HCT116 (cell line): Measurements from ENCODE around the gene LINC00305. TPM values are rescaled to one million over a fixed set of nuclear protein-coding genes. Genes with fewer than 3 reads are reported as not detected.

Experiments used
- ATAC-seq: fragments of 200-7000 bp; cut with Tn5 transposase; 2 replicates; pipeline ENCODE4 v1.9.1; 2020; ENCODE audit warnings: mild to moderate bottlenecking, moderate library complexity
- BruUV-seq: library from RNA; stranded (reverse); fragments of 400-500 nt; replicated peaks from 2 replicates; lab custom pipeline; 2021; lab: Mats Ljungman, UMichigan
- CTCF ChIA-PET: fragments of 300-600 bp; sonication (Branson Sonifier 250); formaldehyde crosslinking; loops from one replicate; lab custom pipeline; 2021; ENCODE audit warnings: antibody characterized with exemption; lab: Charles Lee
- POLR2A ChIA-PET: fragments of 300-600, 350-600 bp; sonication (Branson Sonifier 250); formaldehyde crosslinking; loops from one replicate; lab custom pipeline; 2021; ENCODE audit warnings: antibody characterized with exemption; lab: Charles Lee
- RAD21 ChIA-PET, 2 experiments: fragments of 300-600 bp; sonication (Branson Sonifier 250); formaldehyde crosslinking; loops; one replicate each; lab custom pipeline; 2023; ENCODE audit warnings: low total read pairs in 2 of 2; ENCODE audit not compliant: uncharacterized antibody in 2 of 2, unreplicated experiment in 2 of 2, low non-redundant PET in 1 of 2; lab: Charles Lee
- DNase-seq: peaks from one replicate; pipeline ENCODE4 v3.0.0-alpha.2; 2010; ENCODE audit warnings: low read depth, low spot score
- H2AFZ ChIP-seq: fragments of 200-600 bp; shearing (Covaris generic), sonication (generic); 2 replicates; pipeline ENCODE4 v1.6.1; 2017; ENCODE audit warnings: low read depth, mixed run types, mixed read lengths, antibody characterized with exemption, low read length; ENCODE audit not compliant: poor library complexity, severe bottlenecking
- H3K27ac ChIP-seq: 2 replicates; pipeline ENCODE4 v1.5.1; 2012; ENCODE audit warnings: low read depth, low read length
- H3K27me3 ChIP-seq: fragments of 200-600 bp; sonication (generic); 2 replicates; pipeline ENCODE4 v1.6.1; 2016; ENCODE audit warnings: mixed run types, low read length, mixed read lengths; ENCODE audit not compliant: insufficient read depth
- H3K36me3 ChIP-seq, 2 experiments: fragments of 200-500 bp in 1 of 2; fragments of 200-600 bp in 1 of 2; sonication (Bioruptor generic) in 1 of 2; sonication (generic) in 1 of 2; 2 replicates each; pipeline versions ENCODE4 v1.5.1 to v1.6.1; 2014 to 2016; ENCODE audit warnings: low read length in 2 of 2, inconsistent platforms in 1 of 2, mixed read lengths in 1 of 2, mixed run types in 1 of 2; ENCODE audit not compliant: insufficient read depth in 2 of 2, control insufficient read depth in 1 of 2
- H3K4me1 ChIP-seq, 2 experiments: fragments of 200-600 bp in 1 of 2; sonication (generic) in 1 of 2; 2 replicates each; pipeline versions ENCODE4 v1.5.1 to v1.6.1; 2012 to 2017; ENCODE audit warnings: low read length in 2 of 2, inconsistent platforms in 1 of 2, mild to moderate bottlenecking in 1 of 2, mixed read lengths in 1 of 2, mixed run types in 1 of 2, moderate library complexity in 1 of 2; ENCODE audit not compliant: insufficient read depth in 2 of 2, control insufficient read depth in 1 of 2
- H3K4me2 ChIP-seq: fragments of 200-600 bp; sonication (generic); 2 replicates; pipeline ENCODE4 v1.6.1; 2017; ENCODE audit warnings: mixed run types, low read length, mixed read lengths
- H3K4me3 ChIP-seq, 2 experiments: fragments of 200-600 bp in 1 of 2; sonication (generic) in 1 of 2; replicated peaks in 1 of 2; 2 replicates each; pipeline ENCODE4 v1.5.1; 2011 to 2016; ENCODE audit warnings: low read length in 2 of 2, control low read depth in 1 of 2, low read depth in 1 of 2, mild to moderate bottlenecking in 1 of 2, mixed read lengths in 1 of 2, mixed run types in 1 of 2
- H3K79me2 ChIP-seq: fragments of 200-600 bp; sonication (generic); 2 replicates; pipeline ENCODE4 v1.6.1; 2017; ENCODE audit warnings: mild to moderate bottlenecking, mixed run types, low read length, moderate library complexity, mixed read lengths; ENCODE audit not compliant: insufficient read depth
- H3K9ac ChIP-seq: fragments of 200-600 bp; sonication (generic); 2 replicates; pipeline ENCODE4 v1.6.1; 2016; ENCODE audit warnings: low read length, mixed read lengths
- H3K9me2 ChIP-seq: fragments of 200-600 bp; sonication (generic), shearing (Covaris generic); 2 replicates; pipeline ENCODE4 v1.6.1; 2017; ENCODE audit warnings: mixed run types, mild to moderate bottlenecking, moderate library complexity; ENCODE audit not compliant: insufficient read depth
- H3K9me3 ChIP-seq, 2 experiments: fragments of 200-500 bp in 1 of 2; fragments of 200-600 bp in 1 of 2; sonication (Bioruptor generic) in 1 of 2; sonication (generic) in 1 of 2; 2 replicates each; pipeline ENCODE4 v1.6.1; 2014 to 2017; ENCODE audit warnings: low read length in 2 of 2, mixed read lengths in 2 of 2, inconsistent platforms in 1 of 2, low read depth in 1 of 2, mild to moderate bottlenecking in 1 of 2, mixed run types in 1 of 2, moderate library complexity in 1 of 2; ENCODE audit not compliant: control insufficient read depth in 1 of 2, insufficient read depth in 1 of 2
- H4K20me1 ChIP-seq: fragments of 200-600 bp; sonication (generic), shearing (Covaris generic); 2 replicates; pipeline ENCODE4 v1.6.1; 2017; ENCODE audit warnings: mixed run types, mild to moderate bottlenecking, moderate library complexity; ENCODE audit not compliant: insufficient read depth
- ATF3 ChIP-seq: IDR thresholded peaks from 2 replicates; pipeline ENCODE4 v1.6.1; 2012
- CBX3 ChIP-seq: IDR thresholded peaks from 2 replicates; pipeline ENCODE4 v1.6.1; 2012; ENCODE audit warnings: low read depth
- CTCF ChIP-seq, 3 experiments: fragments of 200-600 bp in 1 of 3; sonication (generic) in 1 of 3; IDR thresholded peaks in 2 of 3; conservative IDR thresholded peaks in 1 of 3; 2 replicates each; pipeline ENCODE4 v1.5.1; 2012 to 2017; ENCODE audit warnings: low read depth in 2 of 3, low read length in 2 of 3, antibody characterized with exemption in 1 of 3, borderline replicate concordance in 1 of 3, control low read depth in 1 of 3, mild to moderate bottlenecking in 1 of 3, mixed read lengths in 1 of 3, mixed run types in 1 of 3, moderate library complexity in 1 of 3; ENCODE audit not compliant: insufficient read depth in 1 of 3
- EGR1 ChIP-seq: IDR thresholded peaks from 2 replicates; pipeline ENCODE4 v1.6.1; 2012; ENCODE audit warnings: low read depth
- ELF1 ChIP-seq: IDR thresholded peaks from 2 replicates; pipeline ENCODE4 v1.6.1; 2012; ENCODE audit warnings: low read depth, borderline replicate concordance
- EZH2 ChIP-seq: fragments of 200-600 bp; sonication (generic); IDR thresholded peaks from 2 replicates; pipeline ENCODE4 v1.6.1; 2017; ENCODE audit warnings: antibody characterized with exemption, mixed run types
- FOSL1 ChIP-seq: IDR thresholded peaks from 2 replicates; pipeline ENCODE4 v1.6.1; 2012; ENCODE audit warnings: low read depth
- JUND ChIP-seq: IDR thresholded peaks from 2 replicates; pipeline ENCODE4 v1.6.1; 2012
- MAX ChIP-seq: IDR thresholded peaks from 2 replicates; pipeline ENCODE4 v1.6.1; 2012
- POLR2AphosphoS5 ChIP-seq: IDR thresholded peaks from 2 replicates; pipeline ENCODE4 v1.6.1; 2011; ENCODE audit warnings: mild to moderate bottlenecking, low read depth, low read length, moderate library complexity
- RAD21 ChIP-seq: IDR thresholded peaks from 2 replicates; pipeline ENCODE4 v1.6.1; 2012; ENCODE audit warnings: low read depth, mild to moderate bottlenecking
- SIN3A ChIP-seq: IDR thresholded peaks from 2 replicates; pipeline ENCODE4 v1.6.1; 2012; ENCODE audit warnings: low read depth
- SP1 ChIP-seq: IDR thresholded peaks from 2 replicates; pipeline ENCODE4 v1.6.1; 2012; ENCODE audit warnings: low read depth
- SRF ChIP-seq: IDR thresholded peaks from 2 replicates; pipeline ENCODE4 v1.6.1; 2012; ENCODE audit warnings: low read depth
- TCF7L2 ChIP-seq: IDR thresholded peaks from 2 replicates; pipeline ENCODE4 v1.7.0; 2011; ENCODE audit warnings: borderline replicate concordance, inconsistent platforms; ENCODE audit not compliant: insufficient read depth, insufficient read length; ENCODE audit errors: extremely low read depth
- YY1 ChIP-seq: IDR thresholded peaks from 2 replicates; pipeline ENCODE4 v1.6.1; 2011; ENCODE audit warnings: low read length, low read depth, moderate library complexity, mild to moderate bottlenecking; ENCODE audit not compliant: insufficient replicate concordance; ENCODE audit errors: extremely low read depth
- ZBTB33 ChIP-seq: IDR thresholded peaks from 2 replicates; pipeline ENCODE4 v1.6.1; 2011; ENCODE audit warnings: mild to moderate bottlenecking, low read length, moderate library complexity; ENCODE audit not compliant: insufficient replicate concordance; ENCODE audit errors: extremely low read depth
- ZNF274 ChIP-seq: fragments of 200-500 bp; sonication (Bioruptor generic); IDR thresholded peaks from 2 replicates; pipeline ENCODE4 v1.6.1; 2014; ENCODE audit warnings: mild to moderate bottlenecking, low read depth, low read length, inconsistent platforms
- intact Hi-C: fragments of 100-400 bp; cut with micrococcal nuclease; formaldehyde crosslinking; loops from 2 replicates; pipeline ENCODE4 v1.10.0; 2022
- total RNA-seq: library from RNA; stranded (reverse); gene quantifications from one replicate; pipeline ENCODE4 v1.2.1, GENCODE V29; 2021; ENCODE audit not compliant: unreplicated experiment

LINC00305 gene
- total RNA-seq, 1 experiment from 2014 or later = not detected

DNA sequence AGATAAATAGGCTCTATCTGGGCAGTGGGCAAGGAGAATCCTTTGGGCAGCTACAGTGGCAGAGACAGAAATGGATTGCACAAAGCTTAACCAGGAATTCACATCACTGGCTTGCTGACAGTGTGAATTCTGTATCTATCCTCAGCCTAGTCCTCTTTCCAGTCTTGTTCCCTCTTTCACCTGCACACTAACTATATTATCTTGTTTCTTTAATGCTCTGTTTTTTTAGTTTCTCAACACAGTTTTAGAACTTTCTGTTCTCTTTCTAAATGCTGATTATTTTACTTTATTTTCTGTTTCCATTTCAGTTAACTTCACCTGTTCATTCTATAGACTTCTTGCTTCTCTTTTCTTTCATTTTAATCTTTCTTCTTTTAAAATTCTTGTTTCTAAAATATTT, 66.4 kb downstream of the LINC00305 start:
- intact Hi-C loops = no loop called here
- H3K27me3 ChIP-seq = no peaks in the 10 kb centered on the region
- POLR2A ChIA-PET = no interaction called here
- no peak for DNase-seq
- H3K4me1 ChIP-seq = no peaks in the 10 kb centered on the region
- no peaks in the 10 kb centered on the region for H3K9me3 ChIP-seq
- RAD21 ChIA-PET = no interaction called here
- H3K36me3 ChIP-seq = no peaks in the 10 kb centered on the region
- H3K4me3 ChIP-seq = no peak overlapping the region
- no peak overlapping the region for H3K4me2 ChIP-seq
- CTCF ChIA-PET = no interaction called here
- no peaks in the 10 kb centered on the region for H4K20me1 ChIP-seq
- H3K9me2 ChIP-seq = no peaks in the 10 kb centered on the region
- H3K79me2 ChIP-seq = no peaks in the 10 kb centered on the region
- H3K9ac ChIP-seq = no peak overlapping the region
- no peak overlapping the region for H2AFZ ChIP-seq
- no peak for ATAC-seq
- no peak overlapping the region for H3K27ac ChIP-seq
- no peak for TF ChIP-seq MAX
- TF ChIP-seq EGR1 = no peak
- TF ChIP-seq ZNF274 = no peak
- TF ChIP-seq SP1 = no peak
- TF ChIP-seq FOSL1 = no peak
- BruUV-seq = no TSS peak

DNA sequence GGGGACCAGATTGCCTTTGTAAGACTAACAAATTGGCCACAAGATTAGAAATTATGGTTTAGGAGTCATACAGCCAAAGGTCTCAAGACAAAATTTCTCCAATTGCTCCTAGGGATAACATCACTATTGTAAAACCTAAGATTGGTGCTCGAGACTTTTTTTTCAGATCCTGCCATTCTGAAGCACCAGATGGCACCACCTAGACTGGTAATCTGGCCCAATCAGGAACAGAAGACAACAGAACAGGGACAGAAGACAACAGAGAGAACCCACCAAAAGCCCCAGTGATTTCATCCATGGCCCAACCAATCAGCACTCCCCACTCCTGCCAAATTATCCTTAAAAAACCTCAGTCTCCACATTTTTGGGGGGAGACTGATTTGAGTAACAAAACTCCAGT, 66.8 kb downstream of the LINC00305 start:
- DNase-seq (no peak), ATAC-seq (no peak)
- ChIA-PET CTCF (no interaction called here), RAD21 (no interaction called here), POLR2A (no interaction called here)
- no peaks in the 10 kb centered on the region for H3K9me3 ChIP-seq
- H3K9ac ChIP-seq = no peak overlapping the region
- no peaks in the 10 kb centered on the region for H3K27me3 ChIP-seq
- H3K4me2 ChIP-seq = no peak overlapping the region
- H2AFZ ChIP-seq = no peak overlapping the region
- no peak overlapping the region for H3K4me3 ChIP-seq
- H3K79me2 ChIP-seq = no peaks in the 10 kb centered on the region
- no TSS peak for BruUV-seq
- no peaks in the 10 kb centered on the region for H3K4me1 ChIP-seq
- H4K20me1 ChIP-seq = no peaks in the 10 kb centered on the region
- intact Hi-C loops = no loop called here
- H3K36me3 ChIP-seq = no peaks in the 10 kb centered on the region
- H3K9me2 ChIP-seq = no peaks in the 10 kb centered on the region
- H3K27ac ChIP-seq = no peak overlapping the region
- TF ChIP-seq JUND = no peak
- no peak for TF ChIP-seq ZBTB33
- TF ChIP-seq TCF7L2 = no peak
- no peak for TF ChIP-seq CTCF (IDR thresholded peaks at IDR 0.05 in 2 of 3, conservative IDR thresholded peaks at IDR 0.05 in 1 of 3; ENCODE audit: borderline replicate concordance in 1 of 3, insufficient read depth in 1 of 3, low read depth in 2 of 3, low read length in 2 of 3)
- no peak for TF ChIP-seq YY1
- no peak for TF ChIP-seq EZH2
- no peak for TF ChIP-seq ELF1
- no peak for TF ChIP-seq MAX
- no peak for TF ChIP-seq SIN3A
- no peak for TF ChIP-seq CBX3
- TF ChIP-seq RAD21 = no peak
- no peak for TF ChIP-seq ATF3
- TF ChIP-seq SRF = no peak
- TF ChIP-seq POLR2AphosphoS5 = no peak
